ENCODE measurements around the gene NANS.

GRCh38 chr9:98045234-98046179, 11.0 kb upstream of the NANS start:
- TF ChIP-seq CTCF (conservative IDR thresholded peaks at IDR 0.05; ENCODE audit: low read length), result peak; percentile 30; the same call in 1 of the 2 replicates
- no peak for TF ChIP-seq EZH2phosphoT487 (IDR thresholded peaks at IDR 0.05; ENCODE audit: borderline replicate concordance)
